Esophagus squamous epithelium (tissue), 4 donors: ENCODE measurements around the gene IER2.

ENCODE experiments used
- POLR2A ChIP-seq, 4 donors: fragments of 450-650 bp; IDR thresholded peaks; one replicate each; pipeline ENCODE4 v1.6.1; 2017; ENCODE audit warnings: antibody characterized with exemption in 4 of 4, mild to moderate bottlenecking in 4 of 4, moderate library complexity in 3 of 4
- TF ChIP-seq, protein P1 (sequence below), 6 experiments: fragments of 450-650 bp in 4 of 6; fragments of 200-600 bp in 2 of 6; sonication (generic) in 2 of 6; IDR thresholded peaks; one replicate each; pipeline ENCODE4 v1.5.1; 2016 to 2019; ENCODE audit warnings: antibody characterized with exemption in 6 of 6, mild to moderate bottlenecking in 4 of 6, moderate library complexity in 4 of 6

DNA sequence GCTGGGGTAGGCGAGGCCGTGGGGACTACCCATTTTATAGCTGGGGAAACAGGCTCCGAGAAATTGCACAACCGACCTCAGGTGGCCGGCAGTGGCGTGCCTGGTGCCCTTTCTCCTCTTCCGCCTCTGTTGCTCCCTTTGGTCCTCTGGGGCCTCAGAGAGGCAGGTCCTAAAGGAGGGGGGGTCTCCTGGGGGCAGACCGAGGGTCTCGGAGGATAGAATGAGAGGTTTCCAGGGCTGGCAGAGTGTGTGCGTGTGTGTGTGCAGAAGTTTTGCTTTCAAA lies 11.4 kb upstream of the IER2 start:
- TF ChIP-seq POLR2A (IDR thresholded peaks at IDR 0.05), result no peak
- TF ChIP-seq, protein P1, sequence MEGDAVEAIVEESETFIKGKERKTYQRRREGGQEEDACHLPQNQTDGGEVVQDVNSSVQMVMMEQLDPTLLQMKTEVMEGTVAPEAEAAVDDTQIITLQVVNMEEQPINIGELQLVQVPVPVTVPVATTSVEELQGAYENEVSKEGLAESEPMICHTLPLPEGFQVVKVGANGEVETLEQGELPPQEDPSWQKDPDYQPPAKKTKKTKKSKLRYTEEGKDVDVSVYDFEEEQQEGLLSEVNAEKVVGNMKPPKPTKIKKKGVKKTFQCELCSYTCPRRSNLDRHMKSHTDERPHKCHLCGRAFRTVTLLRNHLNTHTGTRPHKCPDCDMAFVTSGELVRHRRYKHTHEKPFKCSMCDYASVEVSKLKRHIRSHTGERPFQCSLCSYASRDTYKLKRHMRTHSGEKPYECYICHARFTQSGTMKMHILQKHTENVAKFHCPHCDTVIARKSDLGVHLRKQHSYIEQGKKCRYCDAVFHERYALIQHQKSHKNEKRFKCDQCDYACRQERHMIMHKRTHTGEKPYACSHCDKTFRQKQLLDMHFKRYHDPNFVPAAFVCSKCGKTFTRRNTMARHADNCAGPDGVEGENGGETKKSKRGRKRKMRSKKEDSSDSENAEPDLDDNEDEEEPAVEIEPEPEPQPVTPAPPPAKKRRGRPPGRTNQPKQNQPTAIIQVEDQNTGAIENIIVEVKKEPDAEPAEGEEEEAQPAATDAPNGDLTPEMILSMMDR (IDR thresholded peaks at IDR 0.05), result no peak
